ENCODE results near the gene LRRC8E. TPM values are rescaled to one million over a fixed set of nuclear protein-coding genes. Genes with fewer than 3 reads are reported as not detected.
"Not testable (repeated sequence)": the region's sequence is repeated elsewhere in the genome, so short reads cannot be mapped to it uniquely, and the experiment has no call there.

Gene LRRC8E
- total RNA-seq, 1 experiment from 2014 or later, result 0.08 TPM

- in situ Hi-C loops (cut with HindIII; ENCODE audit: low pct_unique_long_range_greater_than_20kb, low sequenced_read_pairs), result no loop called here
- peak; percentile 63 for DNase-seq (ENCODE audit: low read depth, low spot score)
Observed at GRCh38 chr19:7851623-7852500, 36.4 kb upstream of the LRRC8E start.

- peak; percentile 62 for DNase-seq (ENCODE audit: low read depth, low spot score)
- in situ Hi-C loops (cut with HindIII; ENCODE audit: low pct_unique_long_range_greater_than_20kb, low sequenced_read_pairs), result no loop called here
Observed at GRCh38 chr19:7852851-7853769, 35.2 kb upstream of the LRRC8E start.

GRCh38 chr19:7853770-7854128, 34.6 kb upstream of the LRRC8E start:
- DNase-seq (ENCODE audit: low read depth, low spot score), result no peak
- in situ Hi-C loops (cut with HindIII; ENCODE audit: low pct_unique_long_range_greater_than_20kb, low sequenced_read_pairs), result no loop called here

- DNase-seq (ENCODE audit: low read depth, low spot score), result no peak
- in situ Hi-C loops (cut with HindIII; ENCODE audit: low pct_unique_long_range_greater_than_20kb, low sequenced_read_pairs), result no loop called here
Observed at GRCh38 chr19:7855426-7856108, 32.7 kb upstream of the LRRC8E start.

- no peak for DNase-seq (ENCODE audit: low read depth, low spot score)
- in situ Hi-C loops (cut with HindIII; ENCODE audit: low pct_unique_long_range_greater_than_20kb, low sequenced_read_pairs), result no loop called here
Observed at GRCh38 chr19:7856109-7856591, 32.2 kb upstream of the LRRC8E start.

GRCh38 chr19:7856679-7857663, 31.3 kb upstream of the LRRC8E start:
- in situ Hi-C loops (cut with HindIII; ENCODE audit: low pct_unique_long_range_greater_than_20kb, low sequenced_read_pairs), result no loop called here

GRCh38 chr19:7857727-7858108, 30.6 kb upstream of the LRRC8E start:
- in situ Hi-C loops (cut with HindIII; ENCODE audit: low pct_unique_long_range_greater_than_20kb, low sequenced_read_pairs), result no loop called here
- DNase-seq (ENCODE audit: low read depth, low spot score), result no peak

More at GRCh38 chr19:7856679-7857663, 31.3 kb upstream of the LRRC8E start:
- DNase-seq (ENCODE audit: low read depth, low spot score), result no peak

GRCh38 chr19:7858109-7858770, 30.1 kb upstream of the LRRC8E start:
- DNase-seq (ENCODE audit: low read depth, low spot score), result no peak
- in situ Hi-C loops (cut with HindIII; ENCODE audit: low pct_unique_long_range_greater_than_20kb, low sequenced_read_pairs), result no loop called here

GRCh38 chr19:7859087-7859486, 29.2 kb upstream of the LRRC8E start:
- in situ Hi-C loops (cut with HindIII; ENCODE audit: low pct_unique_long_range_greater_than_20kb, low sequenced_read_pairs); DNase-seq (ENCODE audit: low read depth, low spot score): not testable (repeated sequence)

- no peak for DNase-seq (ENCODE audit: low read depth, low spot score)
- in situ Hi-C loops (cut with HindIII; ENCODE audit: low pct_unique_long_range_greater_than_20kb, low sequenced_read_pairs), result no loop called here
Observed at GRCh38 chr19:7859831-7860713, 28.2 kb upstream of the LRRC8E start.

GRCh38 chr19:7860714-7861618, 27.3 kb upstream of the LRRC8E start:
- no peak for DNase-seq (ENCODE audit: low read depth, low spot score)
- in situ Hi-C loops (cut with HindIII; ENCODE audit: low pct_unique_long_range_greater_than_20kb, low sequenced_read_pairs), result no loop called here

GRCh38 chr19:7861619-7862412, 26.5 kb upstream of the LRRC8E start:
- in situ Hi-C loops (cut with HindIII; ENCODE audit: low pct_unique_long_range_greater_than_20kb, low sequenced_read_pairs), result no loop called here
- no peak for DNase-seq (ENCODE audit: low read depth, low spot score)

GRCh38 chr19:7862413-7862951, 25.8 kb upstream of the LRRC8E start:
- DNase-seq (ENCODE audit: low read depth, low spot score), result no peak
- in situ Hi-C loops (cut with HindIII; ENCODE audit: low pct_unique_long_range_greater_than_20kb, low sequenced_read_pairs), result no loop called here
